ENCODE data around the gene TKTL2. TPM values are rescaled to one million over a fixed set of nuclear protein-coding genes. Genes with fewer than 3 reads are reported as not detected.

The TKTL2 gene, protein sequence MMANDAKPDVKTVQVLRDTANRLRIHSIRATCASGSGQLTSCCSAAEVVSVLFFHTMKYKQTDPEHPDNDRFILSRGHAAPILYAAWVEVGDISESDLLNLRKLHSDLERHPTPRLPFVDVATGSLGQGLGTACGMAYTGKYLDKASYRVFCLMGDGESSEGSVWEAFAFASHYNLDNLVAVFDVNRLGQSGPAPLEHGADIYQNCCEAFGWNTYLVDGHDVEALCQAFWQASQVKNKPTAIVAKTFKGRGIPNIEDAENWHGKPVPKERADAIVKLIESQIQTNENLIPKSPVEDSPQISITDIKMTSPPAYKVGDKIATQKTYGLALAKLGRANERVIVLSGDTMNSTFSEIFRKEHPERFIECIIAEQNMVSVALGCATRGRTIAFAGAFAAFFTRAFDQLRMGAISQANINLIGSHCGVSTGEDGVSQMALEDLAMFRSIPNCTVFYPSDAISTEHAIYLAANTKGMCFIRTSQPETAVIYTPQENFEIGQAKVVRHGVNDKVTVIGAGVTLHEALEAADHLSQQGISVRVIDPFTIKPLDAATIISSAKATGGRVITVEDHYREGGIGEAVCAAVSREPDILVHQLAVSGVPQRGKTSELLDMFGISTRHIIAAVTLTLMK
- total RNA-seq (2014; rRNA removed; shearing (Covaris generic)) = not detected in 2 replicates
- polyA plus RNA-seq (2015; cell fraction: cytosol; rRNA removed) = not detected in 2 replicates
- not detected in 2 replicates for polyA plus RNA-seq (2015; cell fraction: nucleus; rRNA removed)

DNA sequence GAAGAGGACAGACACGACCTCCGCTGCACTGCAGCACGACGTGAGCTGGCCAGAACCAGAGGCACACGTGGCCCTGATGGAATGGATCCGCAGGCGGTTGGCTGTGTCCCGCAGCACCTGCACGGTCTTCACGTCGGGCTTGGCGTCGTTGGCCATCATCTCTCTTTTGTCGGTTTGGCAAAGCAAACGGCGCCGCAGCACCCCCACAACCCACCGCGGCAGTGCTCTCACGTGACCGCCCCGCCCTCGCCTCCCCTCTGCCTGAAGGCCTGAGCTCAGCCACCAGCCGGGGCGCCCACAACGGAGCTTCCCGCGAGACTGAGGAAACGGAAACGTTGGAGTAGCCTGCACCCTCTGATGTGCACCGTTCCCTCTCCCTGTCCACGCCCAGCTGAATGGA, at the start of gene TKTL2:
Gene TKTL2 (minus strand): TSS at position 179 of the 400 bp plus-strand sequence. CDS start 20 bp downstream, at position 159.
- DNase-seq (ENCODE audit: low read depth) = no peak

DNA sequence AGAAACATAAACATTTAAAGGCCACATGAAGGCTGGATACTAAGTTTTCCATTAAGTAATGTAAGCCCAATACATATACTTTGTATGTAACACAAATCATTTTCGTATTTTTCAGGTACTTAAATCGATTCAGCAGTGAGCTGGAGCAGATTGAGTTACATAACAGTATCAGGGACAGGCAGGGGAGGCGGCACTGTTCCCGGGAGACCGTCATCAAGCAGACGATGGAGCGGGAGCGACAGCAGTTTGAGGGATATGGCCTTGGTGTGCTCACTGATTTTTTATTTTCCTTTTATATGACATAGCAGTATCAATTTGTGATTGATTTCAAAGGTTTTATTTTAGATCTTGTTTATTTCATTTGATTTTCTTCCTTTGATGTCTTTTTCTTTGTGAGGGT, 41.6 kb upstream of the TKTL2 start:
- DNase-seq (ENCODE audit: low read depth) = no peak

DNA sequence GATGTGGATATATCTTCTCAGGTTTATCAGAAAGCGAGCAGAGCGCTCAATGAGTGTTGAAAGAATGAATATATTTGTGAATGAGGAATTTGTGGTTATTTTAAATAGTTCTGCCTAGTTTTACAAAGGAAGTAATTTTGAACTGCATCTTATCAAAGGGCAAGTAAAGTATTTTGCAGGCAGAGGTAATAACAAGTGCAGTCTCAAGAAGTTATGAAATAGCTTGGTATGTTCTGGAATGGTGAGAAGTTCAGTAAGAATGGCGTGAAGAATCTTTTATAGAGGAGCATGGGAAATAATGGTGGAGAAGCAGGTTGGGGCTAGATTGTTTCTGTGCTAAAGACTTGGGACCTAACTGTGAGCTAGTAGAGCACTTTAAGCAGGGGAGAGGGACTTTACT, 31.8 kb upstream of the TKTL2 start:
- DNase-seq (ENCODE audit: low read depth) = no peak

DNA sequence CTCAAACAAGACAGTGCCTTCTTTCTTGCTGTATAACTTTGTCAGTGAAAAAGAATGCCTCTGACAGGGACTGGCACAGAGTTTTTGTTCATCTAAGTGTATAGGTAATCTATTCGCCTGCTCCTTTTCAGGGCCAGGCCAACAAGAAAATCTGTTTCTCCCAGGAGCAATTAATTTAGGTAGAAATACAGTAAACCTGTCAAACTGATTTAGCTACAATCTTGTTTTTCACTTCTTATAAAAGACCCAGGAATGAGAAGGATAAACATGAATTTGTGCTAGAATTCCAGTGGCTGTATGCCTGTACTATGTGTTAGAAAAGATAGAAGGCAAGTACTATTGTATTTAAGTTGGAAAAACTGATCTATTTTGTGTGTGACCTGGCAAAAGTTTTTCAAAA, 27.0 kb upstream of the TKTL2 start:
- no peak for DNase-seq (ENCODE audit: low read depth)

DNA sequence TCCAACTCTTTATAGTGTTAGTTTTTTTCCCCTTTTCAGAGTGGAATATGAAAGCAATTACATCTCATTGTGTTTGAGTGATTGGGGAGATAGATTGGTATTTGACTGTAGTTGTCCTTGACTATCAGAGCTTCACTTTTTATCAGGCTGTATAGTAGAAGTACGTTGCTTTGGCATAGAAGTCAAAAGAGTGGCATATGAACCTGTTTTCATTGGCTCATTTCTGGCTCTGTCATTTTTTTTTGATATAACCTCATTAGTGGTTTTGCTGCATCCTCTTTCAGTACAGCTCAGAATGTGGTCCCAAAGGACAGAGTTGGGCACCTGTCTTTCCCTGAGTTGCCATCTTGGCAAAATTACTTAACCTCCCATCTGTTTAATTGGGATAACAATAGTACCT, 22.3 kb upstream of the TKTL2 start:
- DNase-seq (ENCODE audit: low read depth) = no peak

DNA sequence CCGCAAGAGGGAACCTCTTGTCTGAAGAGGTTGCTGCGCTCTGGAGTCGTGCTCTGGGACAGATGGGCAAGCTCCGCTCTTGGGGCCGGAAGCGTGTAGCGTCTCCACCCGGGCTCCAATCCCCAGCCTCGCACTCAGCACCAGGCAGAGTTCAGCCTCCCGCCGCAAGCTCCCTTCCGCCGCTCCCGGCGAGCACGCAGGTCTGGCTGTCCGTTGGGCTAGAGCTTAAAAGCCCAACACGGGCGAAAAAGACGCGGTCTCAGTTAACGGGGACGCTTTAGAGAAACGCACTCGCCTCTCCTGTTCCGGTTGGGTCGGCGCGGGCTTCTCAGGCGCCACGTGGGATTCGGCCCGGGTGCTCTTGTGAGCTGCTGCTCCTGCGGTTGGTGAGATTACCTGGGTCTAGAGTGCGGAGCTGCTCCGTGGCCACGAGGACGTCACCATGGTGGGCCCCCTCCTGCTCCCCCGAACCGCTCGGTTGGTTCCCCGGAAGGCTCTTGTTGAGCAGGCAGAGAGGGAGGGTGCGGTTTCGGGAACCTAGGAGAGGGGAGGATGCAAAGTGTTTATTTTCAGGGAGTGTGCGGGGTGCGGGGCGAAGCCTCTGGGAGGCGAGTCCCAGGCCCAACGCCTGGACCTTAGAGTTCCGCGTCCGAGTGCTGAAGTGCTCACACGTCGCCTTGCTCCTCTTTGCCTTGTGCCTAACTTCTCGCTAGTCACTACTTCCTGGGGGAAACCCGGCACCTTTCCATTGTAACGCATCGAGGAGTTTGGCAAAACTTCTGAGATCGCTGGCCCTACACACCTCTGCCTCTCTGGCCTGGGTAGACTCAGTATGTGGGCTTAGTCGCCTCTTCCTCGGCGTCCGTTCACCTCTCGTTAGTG, 21.0 kb upstream of the TKTL2 start, which contains the start of gene TMA16:
Gene TMA16 (plus strand): TSS at position 331 of the 882 bp plus-strand sequence. CDS start 112 bp downstream, at position 443.
- DNase-seq (ENCODE audit: low read depth) = peak; percentile 95

DNA sequence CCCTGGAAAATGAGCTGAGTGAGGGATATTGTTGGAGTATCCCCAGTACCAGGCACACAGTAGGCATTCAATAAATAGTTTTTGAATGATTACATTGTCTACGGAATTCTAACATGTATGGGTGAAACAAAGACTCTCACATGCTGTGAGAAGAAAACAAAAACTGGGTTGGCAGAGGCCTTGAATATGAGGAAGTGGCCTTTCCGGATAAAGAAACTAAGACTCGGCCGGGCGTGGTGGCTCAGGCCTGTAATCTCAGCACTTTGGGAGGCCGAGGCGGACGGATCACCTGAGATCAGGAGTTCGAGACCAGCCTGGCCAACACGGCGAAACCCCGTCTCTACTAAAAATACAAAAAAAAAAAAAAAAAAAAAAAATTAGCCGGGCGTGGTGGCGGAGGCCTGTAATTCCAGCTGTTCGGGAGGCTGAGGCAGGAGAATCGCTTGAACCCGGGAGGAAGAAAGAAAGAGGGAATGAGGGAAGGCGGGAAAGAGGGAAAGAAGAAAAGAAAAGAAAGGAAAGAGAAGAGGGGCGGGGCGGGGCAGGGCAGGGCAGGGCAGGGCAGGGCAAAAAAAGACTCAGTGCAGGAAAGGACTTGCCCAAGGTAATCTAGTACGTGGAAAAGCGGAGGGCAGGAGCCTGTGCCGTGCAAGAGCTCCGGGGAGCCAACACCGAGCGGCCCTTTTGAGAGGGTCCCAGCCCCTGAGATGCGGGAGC, 20.2 kb upstream of the TKTL2 start:
- DNase-seq (ENCODE audit: low read depth) = no peak

DNA sequence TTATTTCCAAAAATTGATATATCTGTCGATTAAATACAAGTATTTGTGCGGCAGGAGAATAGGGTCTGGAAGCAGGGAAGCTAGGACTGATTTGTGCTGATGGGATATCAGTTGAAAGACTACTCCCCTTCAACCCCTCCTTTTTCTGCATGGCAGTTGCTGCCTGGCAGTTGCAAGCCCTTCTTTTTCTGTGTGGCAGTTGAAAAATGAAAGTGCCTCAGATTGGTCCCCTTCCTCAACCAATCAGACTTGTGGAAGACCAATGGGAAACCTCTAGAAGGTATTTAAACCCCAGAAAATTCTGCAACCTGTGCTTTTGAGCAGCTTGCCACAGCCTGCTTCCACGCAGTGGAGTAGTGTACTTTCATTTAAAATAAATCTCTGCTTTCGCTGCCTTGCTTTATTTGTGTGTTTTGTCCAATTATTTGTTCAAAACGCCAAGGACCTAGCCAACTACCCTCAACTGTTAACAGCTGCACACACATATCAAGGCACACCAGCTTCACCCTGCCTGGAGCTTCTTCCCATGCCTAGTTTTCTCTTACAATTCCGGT, 19.5 kb upstream of the TKTL2 start:
- DNase-seq (ENCODE audit: low read depth) = peak; percentile 19

DNA sequence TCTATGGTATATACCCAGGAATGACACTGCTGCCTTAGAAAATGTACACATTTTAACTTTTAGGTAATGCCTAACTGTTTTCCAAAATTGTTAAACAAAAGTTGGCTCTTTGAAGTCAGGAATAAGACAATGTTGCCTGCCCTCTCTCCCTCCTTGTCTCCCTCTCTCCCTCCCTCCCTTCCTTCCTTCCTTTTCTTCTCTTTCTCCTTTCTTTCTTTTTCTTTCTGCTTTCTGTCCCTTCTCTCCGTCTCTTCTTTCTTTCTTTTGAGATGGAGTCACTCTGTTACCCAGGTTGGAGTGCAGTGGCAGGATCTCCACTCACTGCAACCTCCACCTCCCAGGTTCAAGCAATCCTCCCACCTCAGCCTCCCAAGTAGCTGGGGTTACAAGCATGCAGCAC, 16.4 kb upstream of the TKTL2 start:
- no peak for DNase-seq (ENCODE audit: low read depth)

DNA sequence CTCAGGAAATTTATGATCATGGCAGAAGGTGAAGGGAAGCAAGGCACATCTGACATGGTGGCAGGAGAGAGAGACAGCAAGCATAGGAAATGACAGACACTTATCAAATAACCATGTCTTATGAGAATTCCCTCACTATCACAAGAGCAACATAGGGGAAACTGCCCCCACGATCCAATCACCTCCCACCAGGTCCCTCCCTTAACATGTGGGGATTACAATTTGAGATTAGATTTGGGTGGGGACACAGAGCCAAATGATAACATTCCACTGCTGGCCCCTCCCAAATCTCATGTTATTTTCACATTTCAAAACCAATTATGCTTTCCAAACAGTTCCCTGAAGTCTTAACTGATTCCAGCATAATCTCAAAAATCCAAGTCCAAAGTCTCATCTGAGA, 12.8 kb upstream of the TKTL2 start:
- no peak for DNase-seq (ENCODE audit: low read depth)

DNA sequence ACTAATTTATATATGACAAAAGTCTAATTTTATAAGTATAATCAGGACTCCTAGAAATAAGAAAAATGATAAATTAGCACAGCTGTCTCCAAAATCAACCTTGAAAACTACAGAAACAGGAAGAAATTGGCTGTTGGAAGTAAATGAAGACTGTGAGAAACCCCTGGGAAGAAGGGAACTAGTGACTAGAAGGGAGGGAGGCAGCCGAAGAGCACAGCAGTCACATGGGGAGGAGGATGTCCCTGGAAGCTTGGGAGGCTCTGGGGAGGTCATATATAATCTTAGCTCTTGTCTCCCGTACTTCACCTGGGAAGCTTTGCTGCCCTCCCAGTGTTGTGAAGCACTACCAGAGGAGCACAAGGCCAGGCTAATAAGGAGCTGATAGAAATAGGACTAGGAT, 12.0 kb upstream of the TKTL2 start:
- no peak for DNase-seq (ENCODE audit: low read depth)

DNA sequence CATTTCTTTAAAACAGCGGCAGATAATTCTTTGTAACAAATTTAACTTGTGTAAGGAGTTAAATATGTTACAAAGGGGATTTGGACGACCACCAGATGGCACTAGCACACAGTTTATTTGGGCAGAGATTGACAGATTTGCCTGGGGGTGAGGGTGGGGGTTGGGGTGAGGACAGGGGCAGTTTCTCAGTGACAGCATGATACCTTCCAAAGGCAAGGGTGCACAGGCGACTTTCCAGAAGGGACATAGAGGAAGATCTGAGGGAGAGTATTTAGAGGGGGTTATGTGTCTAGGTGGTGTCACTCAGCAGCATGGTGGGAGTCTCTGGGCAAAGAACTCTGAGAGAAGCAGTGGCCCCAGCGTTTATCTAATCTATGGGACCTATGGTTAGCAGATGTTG, 11.4 kb upstream of the TKTL2 start:
- peak; percentile 15 for DNase-seq (ENCODE audit: low read depth)

DNA sequence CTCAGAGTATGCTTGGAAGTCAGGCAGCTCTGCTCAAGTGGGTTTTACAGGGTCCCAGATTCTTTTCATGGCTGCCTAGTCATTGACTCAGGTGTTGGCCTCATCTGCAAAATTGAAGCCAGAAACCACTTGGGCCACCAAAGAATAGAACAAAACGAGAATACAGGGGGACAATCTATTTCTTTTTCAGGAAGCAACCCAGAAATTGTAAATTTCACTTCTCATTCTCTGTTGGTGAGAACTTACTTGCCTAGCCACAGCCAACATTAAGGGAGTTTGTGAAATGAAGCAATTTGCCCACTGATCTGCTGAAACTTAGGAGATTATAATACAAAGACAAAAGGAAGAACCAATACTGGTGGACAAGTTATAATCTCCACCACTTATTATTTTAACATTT, 8.6 kb upstream of the TKTL2 start:
- DNase-seq (ENCODE audit: low read depth) = no peak

DNA sequence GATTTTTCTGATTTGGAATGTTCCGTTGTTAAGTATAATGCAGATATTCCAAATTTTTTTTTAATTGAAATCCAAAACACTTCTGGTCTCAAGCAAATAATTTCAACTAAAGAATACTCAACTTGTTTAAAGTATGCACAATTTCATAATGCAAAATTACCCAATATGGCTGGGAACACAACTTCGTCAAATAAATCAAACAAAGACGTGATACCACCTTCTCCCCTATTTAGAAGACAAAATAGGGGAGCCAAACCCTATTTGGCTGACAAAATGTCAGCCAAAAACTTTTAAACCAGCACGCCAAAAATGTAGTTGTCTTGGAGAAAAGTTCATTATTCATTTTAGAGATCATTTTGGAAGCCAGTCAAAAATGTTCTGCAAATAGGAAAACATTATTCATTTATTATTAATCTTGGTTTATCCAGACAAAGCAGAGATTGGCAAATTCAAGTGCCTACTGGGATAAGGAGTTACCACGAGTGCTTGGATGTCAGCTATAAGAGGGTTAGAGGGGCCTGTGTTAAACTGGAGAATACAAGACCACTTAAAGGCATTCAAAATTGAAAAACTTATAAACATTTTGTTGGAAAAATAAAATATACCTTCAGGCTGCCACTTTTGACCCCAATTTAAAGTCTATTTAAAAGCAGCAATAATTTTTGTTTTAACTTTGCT, 3.3 kb upstream of the TKTL2 start:
- DNase-seq (ENCODE audit: low read depth) = no peak

DNA sequence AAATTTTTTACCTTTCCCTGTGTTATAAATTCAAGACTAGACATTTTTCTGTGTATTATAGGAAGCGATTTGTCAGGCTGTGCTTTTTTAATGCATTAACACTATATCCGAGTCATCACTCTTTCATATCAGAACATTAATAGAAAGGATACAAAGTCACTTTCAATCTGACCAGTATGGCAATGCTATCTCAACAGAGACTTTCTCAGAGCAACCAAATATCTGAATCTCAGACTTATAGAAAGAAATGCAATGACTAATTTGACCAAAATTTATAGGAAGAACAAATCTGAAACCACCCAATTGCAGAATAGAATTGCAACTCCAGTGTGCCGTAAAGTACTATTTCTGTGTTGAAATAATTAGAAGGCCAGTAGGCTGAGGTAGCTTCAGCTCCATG, 473 bp upstream of the TKTL2 start:
- no peak for DNase-seq (ENCODE audit: low read depth)

DNA sequence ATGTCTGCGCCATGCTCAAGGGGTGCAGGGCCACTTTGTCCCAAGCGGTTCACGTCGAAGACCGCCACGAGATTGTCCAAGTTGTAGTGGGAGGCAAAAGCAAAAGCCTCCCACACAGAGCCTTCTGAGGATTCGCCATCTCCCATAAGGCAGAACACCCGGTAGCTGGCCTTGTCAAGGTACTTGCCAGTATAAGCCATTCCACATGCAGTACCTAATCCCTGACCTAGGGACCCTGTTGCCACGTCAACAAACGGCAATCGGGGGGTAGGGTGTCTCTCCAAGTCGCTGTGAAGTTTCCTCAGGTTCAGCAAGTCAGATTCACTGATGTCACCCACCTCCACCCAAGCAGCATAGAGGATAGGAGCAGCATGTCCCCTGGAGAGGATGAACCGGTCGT, 424 bp downstream of the TKTL2 start:
- no peak for DNase-seq (ENCODE audit: low read depth)

DNA sequence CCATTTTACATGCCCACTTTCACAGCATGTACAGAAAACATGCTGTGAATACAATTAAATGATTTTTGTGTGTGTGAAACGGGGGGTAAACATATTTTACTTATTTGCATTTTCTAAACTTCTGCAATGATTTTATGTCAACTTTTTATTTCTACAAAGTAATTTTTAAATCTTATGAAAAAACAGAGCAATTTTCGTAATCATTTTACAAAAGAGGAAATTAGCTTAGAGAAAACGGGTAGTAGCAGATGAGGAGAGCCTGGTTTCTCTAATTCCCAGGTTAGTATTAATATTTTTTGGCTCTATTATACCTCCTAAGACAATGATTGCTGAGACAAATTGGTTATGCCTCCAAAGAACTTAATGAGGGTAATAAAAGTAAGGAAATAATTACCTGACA, 3.2 kb downstream of the TKTL2 start:
- no peak for DNase-seq (ENCODE audit: low read depth)

DNA sequence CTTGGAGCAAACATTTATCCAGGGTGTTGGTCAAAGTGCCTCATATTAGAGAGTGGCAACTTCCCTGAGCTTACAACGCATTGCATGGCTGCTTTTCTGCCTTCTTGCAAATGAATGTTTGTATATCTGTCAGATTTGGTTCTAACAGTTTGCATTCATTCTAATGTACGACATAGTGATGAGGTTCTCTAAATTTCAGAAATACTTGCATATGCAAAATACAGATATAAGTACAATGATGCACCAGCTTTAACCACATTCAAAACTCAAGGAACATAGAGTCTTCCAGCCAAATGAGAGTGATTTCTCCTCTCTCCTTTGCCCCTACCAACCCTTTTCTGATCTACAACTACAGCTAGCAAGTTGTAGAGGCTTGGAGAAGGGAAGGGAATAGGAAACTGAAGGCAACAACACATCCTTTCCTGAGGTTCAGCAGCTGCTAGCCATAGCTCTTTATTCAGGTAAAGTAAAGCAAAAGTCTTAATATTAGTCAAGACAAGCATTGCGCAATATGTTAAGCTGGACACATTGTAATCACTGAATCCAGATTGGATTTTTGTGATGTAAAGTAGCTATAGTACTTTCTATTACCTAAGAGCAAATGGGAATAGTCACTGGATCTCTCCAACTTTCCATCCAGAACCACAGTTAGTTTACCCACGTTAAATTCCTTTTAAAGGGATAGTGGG, 6.3 kb downstream of the TKTL2 start:
- DNase-seq (ENCODE audit: low read depth) = no peak

DNA sequence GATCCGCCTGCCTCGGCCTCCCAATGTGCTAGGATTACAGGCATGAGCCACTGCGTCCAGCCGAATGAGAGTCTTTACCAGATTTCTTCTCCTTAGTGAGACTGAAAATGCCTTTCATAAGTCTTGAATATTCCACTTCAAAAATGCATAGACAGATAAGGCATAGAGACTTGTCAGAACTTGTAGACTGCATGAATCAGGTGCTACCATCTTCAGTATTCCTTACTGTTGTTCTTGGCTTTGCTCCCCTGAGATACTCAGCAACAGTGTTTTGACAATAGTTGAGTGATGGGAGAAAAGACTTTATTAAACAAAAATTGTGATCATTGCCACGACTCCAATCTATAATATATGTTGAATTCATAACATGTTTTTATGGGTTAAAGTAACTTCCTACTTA, 11.0 kb downstream of the TKTL2 start:
- DNase-seq (ENCODE audit: low read depth) = no peak

All from HT1080 (cell line).